Skeletal muscle tissue (tissue), 4 donors: ENCODE results near the gene SGCD. TPM values are rescaled to one million over a fixed set of nuclear protein-coding genes. Genes with fewer than 3 reads are reported as not detected.

Experiments
- H3K27ac ChIP-seq: one replicate; pipeline ENCODE4 v1.7.0; 2013; ENCODE audit warnings: mild to moderate bottlenecking, low read depth, low read length, inconsistent platforms
- H3K27me3 ChIP-seq, 3 donors: one replicate each; pipeline ENCODE4 v1.7.0; 2013; ENCODE audit warnings: low read length in 3 of 3; ENCODE audit not compliant: control insufficient read depth in 3 of 3, insufficient read depth in 3 of 3
- H3K36me3 ChIP-seq, 3 donors: one replicate each; pipeline ENCODE4 v1.7.0; 2013; ENCODE audit warnings: low read length in 3 of 3; ENCODE audit not compliant: control insufficient read depth in 3 of 3, insufficient read depth in 3 of 3
- H3K4me1 ChIP-seq, 3 donors: one replicate each; pipeline ENCODE4 v1.7.0; 2013; ENCODE audit warnings: low read length in 3 of 3, mild to moderate bottlenecking in 3 of 3; ENCODE audit not compliant: control insufficient read depth in 3 of 3, insufficient read depth in 3 of 3
- H3K4me3 ChIP-seq, 3 donors: one replicate each; pipeline ENCODE4 v1.7.0; 2013; ENCODE audit warnings: low read length in 3 of 3
- H3K9ac ChIP-seq, 3 donors: one replicate each; pipeline ENCODE4 v1.7.0; 2013; ENCODE audit warnings: low read length in 3 of 3, mild to moderate bottlenecking in 3 of 3, moderate library complexity in 2 of 3, low read depth in 1 of 3
- H3K9me3 ChIP-seq, 3 donors: one replicate each; pipeline ENCODE4 v1.7.0; 2013; ENCODE audit warnings: low read length in 3 of 3; ENCODE audit not compliant: control insufficient read depth in 3 of 3
- total RNA-seq: library from RNA; depleted of rRNA; stranded (reverse); fragments of >200 nt; gene quantifications from one replicate; pipeline ENCODE4 v1.2.3, GENCODE V29; 2014
- donor health status: Osteomylitis.

The SGCD gene
- total RNA-seq, 1 donor from 2014 or later: 73.6 TPM

DNA sequence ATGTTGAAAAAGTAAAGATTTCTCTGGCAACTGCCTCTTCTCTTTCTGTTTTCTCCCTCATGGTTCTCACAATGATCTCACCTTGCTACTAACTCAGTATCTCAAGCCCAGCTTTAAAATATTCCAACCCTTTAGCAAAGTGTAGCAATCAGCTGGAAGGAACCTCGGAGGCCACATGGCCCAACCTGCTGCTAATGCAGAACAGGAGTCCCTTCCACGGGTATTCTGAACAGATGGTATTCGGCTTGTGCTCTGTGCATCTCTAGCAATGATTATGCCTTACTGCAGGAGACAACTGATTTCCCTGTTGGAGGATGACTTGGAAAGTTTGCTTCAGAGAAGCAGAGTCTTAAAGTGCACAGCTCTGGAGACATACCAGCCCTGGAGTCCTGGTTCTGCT is 371.4 kb downstream of the SGCD start:
- Histone ChIP-seq H3K36me3 (peaks cover 0 to 3% (median 0%) of the 10 kb centered on the region in 3 donors), H3K27ac (no peak overlapping the region), H3K9me3 (no peaks in the 10 kb centered on the region), H3K27me3 (no peaks in the 10 kb centered on the region), H3K4me3 (no peak overlapping the region), H3K4me1 (no peaks in the 10 kb centered on the region), H3K9ac (no peak overlapping the region)

DNA sequence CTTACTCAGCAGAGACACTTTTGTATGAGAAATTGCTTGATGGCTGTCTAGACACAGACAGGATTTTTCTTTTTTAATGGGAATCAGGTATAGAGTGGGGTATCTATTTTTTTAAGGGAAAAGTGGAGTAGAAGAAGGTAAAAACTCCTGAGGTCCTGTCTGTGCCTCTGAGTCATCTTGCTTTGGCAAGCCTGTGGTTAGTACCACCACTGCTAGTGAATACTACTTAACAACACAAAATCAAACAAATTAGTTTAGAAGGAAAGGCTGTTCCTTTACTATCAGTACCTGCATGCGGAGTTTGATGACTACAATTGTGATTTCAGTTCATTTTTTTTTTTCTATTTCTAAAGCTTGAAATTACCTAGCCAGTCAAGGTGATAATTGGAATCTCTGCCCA is 372.2 kb downstream of the SGCD start:
- H3K9me3 ChIP-seq: no peaks in the 10 kb centered on the region
- H3K36me3 ChIP-seq: peaks cover 0 to 3% (median 0%) of the 10 kb centered on the region in 3 donors
- H3K4me1 ChIP-seq: peaks cover 0 to 5% (median 0%) of the 10 kb centered on the region in 3 donors
- no peak overlapping the region for H3K9ac ChIP-seq
- H3K27me3 ChIP-seq: no peaks in the 10 kb centered on the region
- H3K4me3 ChIP-seq: no peak overlapping the region
- H3K27ac ChIP-seq: no peak overlapping the region

DNA sequence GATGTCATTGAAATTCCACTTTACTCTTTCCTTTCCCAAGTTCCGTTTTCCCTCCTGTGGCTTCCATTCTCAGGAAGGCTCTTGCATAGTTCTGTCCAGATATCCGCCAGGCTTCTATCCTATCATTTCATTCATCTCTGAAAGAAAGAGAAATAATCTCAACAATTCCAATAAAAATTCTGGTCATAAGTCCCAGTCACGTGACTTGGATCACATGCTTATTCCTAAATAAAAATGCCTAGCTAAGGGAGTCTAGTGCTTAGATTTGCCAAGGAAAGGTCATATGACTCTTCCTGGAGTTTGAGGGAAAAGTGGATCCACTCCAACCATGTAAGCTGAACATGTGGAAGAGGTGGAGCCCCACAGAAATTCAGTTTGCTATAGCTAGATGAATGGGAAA is 377.2 kb downstream of the SGCD start:
- Histone ChIP-seq H3K27me3 (no peaks in the 10 kb centered on the region), H3K4me3 (no peak overlapping the region), H3K27ac (no peak overlapping the region)

DNA sequence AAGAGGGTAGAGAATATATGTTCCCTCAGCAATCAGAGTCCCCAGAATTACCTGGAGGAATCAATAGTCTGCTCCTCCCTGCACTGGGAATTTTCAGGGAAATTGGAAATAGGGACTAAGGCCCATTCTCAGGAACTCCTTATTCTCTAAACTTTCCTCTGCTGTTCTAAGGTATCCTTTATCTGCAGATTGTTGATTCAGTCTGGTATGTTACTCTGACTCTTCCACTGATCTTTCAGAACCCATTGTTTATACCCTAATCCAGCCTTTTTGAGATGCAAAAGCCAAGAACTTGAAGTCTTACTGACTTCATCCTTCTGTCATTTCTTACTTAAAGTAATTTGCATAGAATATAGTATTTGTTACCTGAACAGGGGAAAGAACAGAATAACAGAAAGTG is 379.7 kb downstream of the SGCD start:
- Histone ChIP-seq H3K4me3 (no peak overlapping the region), H3K9me3 (no peaks in the 10 kb centered on the region), H3K9ac (no peak overlapping the region), H3K36me3 (no peaks in the 10 kb centered on the region), H3K27ac (no peak overlapping the region), H3K4me1 (peaks cover 2 to 16% (median 3%) of the 10 kb centered on the region in 3 donors), H3K27me3 (no peaks in the 10 kb centered on the region)

More for the DNA sequence above, 377.2 kb downstream of the SGCD start:
- Histone ChIP-seq H3K4me1 (peaks cover 2 to 16% (median 3%) of the 10 kb centered on the region in 3 donors), H3K9ac (no peak overlapping the region), H3K36me3 (peaks cover 0 to 3% (median 0%) of the 10 kb centered on the region in 3 donors), H3K9me3 (no peaks in the 10 kb centered on the region)

DNA sequence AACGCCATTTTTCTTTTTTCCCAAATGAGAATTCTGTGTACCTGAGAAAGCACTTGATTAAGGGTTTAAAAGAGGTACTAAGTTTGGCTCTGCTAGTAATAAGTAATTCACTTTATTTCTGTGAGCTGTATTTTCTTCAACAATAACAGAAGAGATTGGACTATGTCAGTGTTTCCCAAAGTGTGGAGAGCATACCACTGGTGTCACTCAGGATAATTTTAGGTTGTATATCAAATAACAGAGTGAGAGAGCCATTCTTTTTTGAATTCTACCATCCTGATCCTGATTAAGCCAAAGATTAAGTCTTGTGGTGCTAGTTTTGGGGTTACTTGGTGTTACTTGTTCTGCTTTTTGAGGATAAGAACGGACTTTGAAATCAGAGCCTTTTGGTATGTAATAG is 380.8 kb downstream of the SGCD start:
- peak overlapping the region in 1 of 3 donors; percentile 22 for H3K4me3 ChIP-seq
- no peak overlapping the region for H3K9ac ChIP-seq
- H3K9me3 ChIP-seq: no peaks in the 10 kb centered on the region
- H3K27ac ChIP-seq: no peak overlapping the region
- H3K27me3 ChIP-seq: no peaks in the 10 kb centered on the region
- no peaks in the 10 kb centered on the region for H3K36me3 ChIP-seq
- H3K4me1 ChIP-seq: peaks cover 2 to 21% (median 3%) of the 10 kb centered on the region in 3 donors

DNA sequence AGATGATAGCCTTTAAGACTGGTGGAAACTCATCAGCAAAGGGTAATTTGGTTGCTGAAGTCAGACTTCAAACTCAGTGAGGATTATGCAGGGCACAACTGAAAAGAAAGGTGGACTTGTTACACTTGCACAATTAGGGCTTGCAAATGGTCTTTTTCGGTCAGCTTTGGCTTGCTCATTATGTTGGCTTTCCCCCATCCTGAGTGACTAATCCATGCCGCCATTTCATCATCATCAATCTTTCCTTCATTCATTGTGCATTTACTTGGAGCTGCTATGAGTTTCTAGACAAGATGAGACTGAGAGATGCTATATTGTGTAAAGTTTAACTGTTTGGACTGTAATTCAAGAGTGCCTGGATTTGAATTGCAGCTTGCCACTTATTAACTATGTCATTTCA is 388.3 kb downstream of the SGCD start:
- Histone ChIP-seq H3K27ac (no peak overlapping the region), H3K4me1 (peaks cover 0 to 4% (median 0%) of the 10 kb centered on the region in 3 donors), H3K27me3 (no peaks in the 10 kb centered on the region), H3K9ac (no peak overlapping the region), H3K9me3 (no peaks in the 10 kb centered on the region), H3K4me3 (no peak overlapping the region), H3K36me3 (no peaks in the 10 kb centered on the region)

DNA sequence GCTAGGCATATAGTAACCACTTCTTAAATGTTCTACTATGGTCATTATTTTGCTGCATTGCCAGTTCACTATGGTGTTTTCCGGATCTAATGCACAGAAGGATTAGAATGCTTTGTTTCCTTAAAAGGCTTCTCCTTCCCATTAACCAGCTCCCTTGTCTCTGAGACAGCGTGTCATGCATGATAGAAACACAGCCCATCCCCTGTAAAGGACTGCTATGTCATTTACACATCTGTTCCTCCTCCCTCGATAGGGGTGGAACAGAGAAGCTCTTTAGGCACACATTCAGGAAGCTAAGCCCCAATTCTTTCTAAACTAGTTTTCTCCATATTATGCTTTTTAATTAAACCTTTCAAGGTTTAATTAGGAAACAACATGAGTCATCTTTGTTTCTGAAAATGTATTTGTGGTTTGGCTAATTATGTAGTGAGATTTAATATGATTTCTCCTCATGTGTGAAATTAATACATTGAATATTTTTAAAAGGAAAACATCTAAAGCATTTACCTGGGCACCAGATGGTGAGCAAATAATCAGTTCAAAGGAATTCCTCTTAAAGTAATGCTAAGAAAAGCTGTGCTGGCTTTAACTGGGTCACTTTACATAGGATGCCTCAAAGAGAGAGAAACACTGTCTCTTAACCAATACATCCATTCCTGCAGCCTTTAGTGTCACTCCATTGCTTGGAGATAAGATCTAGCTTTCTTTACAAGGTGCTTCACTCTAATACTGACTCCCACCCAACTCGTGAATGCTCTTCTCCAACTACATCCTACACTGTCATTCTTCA is 389.8 kb downstream of the SGCD start:
- Histone ChIP-seq H3K27me3 (no peaks in the 10 kb centered on the region), H3K36me3 (no peaks in the 10 kb centered on the region), H3K27ac (no peak overlapping the region)

DNA sequence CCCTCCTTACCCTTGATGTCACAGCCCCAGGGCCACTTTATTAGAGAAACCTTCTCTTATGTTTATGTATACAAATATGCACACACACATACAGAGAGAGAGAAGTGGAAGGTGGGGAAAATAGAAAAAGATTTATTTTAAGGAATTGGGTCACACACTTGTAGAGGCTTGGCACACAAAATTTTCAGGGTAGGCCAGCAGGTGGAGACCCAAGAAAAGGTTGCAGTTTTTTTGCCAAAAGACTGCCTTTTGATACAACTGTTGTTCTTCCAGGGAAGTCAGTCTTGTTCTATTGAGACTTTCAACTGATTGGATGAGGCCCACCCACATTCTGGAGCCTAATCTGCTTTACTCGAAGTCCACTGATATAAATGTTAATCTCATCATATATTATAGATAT is 392.0 kb downstream of the SGCD start:
- no peaks in the 10 kb centered on the region for H3K36me3 ChIP-seq
- H3K27ac ChIP-seq: no peak overlapping the region
- H3K4me1 ChIP-seq: no peaks in the 10 kb centered on the region
- no peak overlapping the region for H3K9ac ChIP-seq
- no peak overlapping the region for H3K4me3 ChIP-seq
- no peaks in the 10 kb centered on the region for H3K9me3 ChIP-seq
- H3K27me3 ChIP-seq: no peaks in the 10 kb centered on the region

More for the DNA sequence above, 389.8 kb downstream of the SGCD start:
- Histone ChIP-seq H3K4me1 (peaks cover 0 to 4% (median 0%) of the 10 kb centered on the region in 3 donors), H3K4me3 (no peak overlapping the region), H3K9ac (no peak overlapping the region), H3K9me3 (no peaks in the 10 kb centered on the region)

DNA sequence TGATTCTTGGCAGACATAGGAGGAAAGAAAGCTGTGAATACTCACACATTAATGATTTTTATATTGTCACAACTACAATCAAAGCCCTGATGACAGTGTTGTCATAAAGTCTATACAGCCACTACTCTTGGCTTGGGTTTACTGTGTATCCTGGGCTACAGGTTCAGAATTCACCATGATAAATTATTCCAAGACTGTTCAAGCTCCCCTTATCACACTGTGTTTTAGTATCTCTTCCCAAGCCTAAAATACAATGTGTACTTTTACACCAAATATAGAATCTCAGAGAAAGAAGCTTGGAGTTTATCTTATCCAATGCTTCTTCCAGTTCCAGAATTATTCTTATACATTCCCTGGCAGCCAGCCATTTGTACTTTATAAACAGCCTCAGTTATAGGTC is 395.4 kb downstream of the SGCD start:
- H3K27me3 ChIP-seq: no peaks in the 10 kb centered on the region
- H3K4me3 ChIP-seq: no peak overlapping the region
- H3K9ac ChIP-seq: no peak overlapping the region
- H3K9me3 ChIP-seq: no peaks in the 10 kb centered on the region
- H3K27ac ChIP-seq: no peak overlapping the region
- H3K36me3 ChIP-seq: no peaks in the 10 kb centered on the region
- peaks cover 0 to 2% (median 0%) of the 10 kb centered on the region in 3 donors for H3K4me1 ChIP-seq

DNA sequence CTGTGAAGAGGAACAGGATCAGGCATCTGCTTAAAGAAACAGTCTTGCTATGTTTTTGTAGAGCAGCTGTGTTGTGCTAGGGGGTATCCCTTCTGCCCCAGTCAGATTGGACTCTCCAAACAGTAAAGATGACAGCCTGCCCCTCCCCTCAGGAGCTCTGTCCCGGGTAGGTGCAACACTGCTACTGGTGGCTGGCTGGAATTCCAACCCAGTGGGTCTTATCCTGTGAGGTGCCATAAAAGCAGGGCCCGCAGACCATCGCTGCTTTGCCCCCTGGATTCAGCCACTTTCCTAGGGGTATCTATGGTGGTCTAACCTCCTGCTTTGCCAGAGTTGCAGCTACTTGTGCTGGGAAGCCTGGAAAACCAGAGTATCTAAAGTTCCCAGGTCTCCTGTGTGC is 408.5 kb downstream of the SGCD start:
- no peaks in the 10 kb centered on the region for H3K27me3 ChIP-seq
- no peak overlapping the region for H3K9ac ChIP-seq
- no peaks in the 10 kb centered on the region for H3K4me1 ChIP-seq
- no peak overlapping the region for H3K27ac ChIP-seq
- no peaks in the 10 kb centered on the region for H3K36me3 ChIP-seq
- H3K4me3 ChIP-seq: no peak overlapping the region
- H3K9me3 ChIP-seq: no peaks in the 10 kb centered on the region
